ENCODE data around the gene ULBP3. TPM values are rescaled to one million over a fixed set of nuclear protein-coding genes. Genes with fewer than 3 reads are reported as not detected.

ULBP3 gene
- total RNA-seq, 4 donors from 2014 or later, result not detected

DNA sequence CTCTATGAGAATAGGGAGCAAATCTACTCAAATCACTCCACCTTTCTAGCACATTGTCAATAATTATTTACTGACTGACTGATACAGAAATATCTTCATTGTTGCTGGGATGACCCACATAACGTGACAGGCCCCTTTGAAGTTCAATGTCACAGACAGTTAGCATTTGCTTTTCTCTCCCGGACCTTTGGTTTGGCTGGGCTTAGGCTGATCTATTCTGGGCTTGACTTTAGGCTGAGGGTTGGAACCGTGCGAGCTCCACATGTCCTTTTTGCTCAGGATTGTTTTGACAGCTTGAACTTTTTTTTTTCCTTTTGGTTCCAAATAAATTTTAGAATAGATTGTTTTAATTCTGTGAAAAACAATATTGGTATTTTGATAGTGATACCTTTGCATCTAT lies 12.0 kb downstream of the ULBP3 start:
- H3K9me3 ChIP-seq, result no peaks in the 10 kb centered on the region
- H3K27me3 ChIP-seq, result no peaks in the 10 kb centered on the region
- no peak overlapping the region for H3K4me3 ChIP-seq
- H3K36me3 ChIP-seq, result no peaks in the 10 kb centered on the region
- no peak overlapping the region for H3K27ac ChIP-seq
- no peak for DNase-seq
- no peak for TF ChIP-seq POLR2A (IDR thresholded peaks at IDR 0.05)
- TF ChIP-seq, protein P1, sequence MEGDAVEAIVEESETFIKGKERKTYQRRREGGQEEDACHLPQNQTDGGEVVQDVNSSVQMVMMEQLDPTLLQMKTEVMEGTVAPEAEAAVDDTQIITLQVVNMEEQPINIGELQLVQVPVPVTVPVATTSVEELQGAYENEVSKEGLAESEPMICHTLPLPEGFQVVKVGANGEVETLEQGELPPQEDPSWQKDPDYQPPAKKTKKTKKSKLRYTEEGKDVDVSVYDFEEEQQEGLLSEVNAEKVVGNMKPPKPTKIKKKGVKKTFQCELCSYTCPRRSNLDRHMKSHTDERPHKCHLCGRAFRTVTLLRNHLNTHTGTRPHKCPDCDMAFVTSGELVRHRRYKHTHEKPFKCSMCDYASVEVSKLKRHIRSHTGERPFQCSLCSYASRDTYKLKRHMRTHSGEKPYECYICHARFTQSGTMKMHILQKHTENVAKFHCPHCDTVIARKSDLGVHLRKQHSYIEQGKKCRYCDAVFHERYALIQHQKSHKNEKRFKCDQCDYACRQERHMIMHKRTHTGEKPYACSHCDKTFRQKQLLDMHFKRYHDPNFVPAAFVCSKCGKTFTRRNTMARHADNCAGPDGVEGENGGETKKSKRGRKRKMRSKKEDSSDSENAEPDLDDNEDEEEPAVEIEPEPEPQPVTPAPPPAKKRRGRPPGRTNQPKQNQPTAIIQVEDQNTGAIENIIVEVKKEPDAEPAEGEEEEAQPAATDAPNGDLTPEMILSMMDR (IDR thresholded peaks at IDR 0.05), result no peak
- H3K4me1 ChIP-seq, result no peaks in the 10 kb centered on the region

DNA sequence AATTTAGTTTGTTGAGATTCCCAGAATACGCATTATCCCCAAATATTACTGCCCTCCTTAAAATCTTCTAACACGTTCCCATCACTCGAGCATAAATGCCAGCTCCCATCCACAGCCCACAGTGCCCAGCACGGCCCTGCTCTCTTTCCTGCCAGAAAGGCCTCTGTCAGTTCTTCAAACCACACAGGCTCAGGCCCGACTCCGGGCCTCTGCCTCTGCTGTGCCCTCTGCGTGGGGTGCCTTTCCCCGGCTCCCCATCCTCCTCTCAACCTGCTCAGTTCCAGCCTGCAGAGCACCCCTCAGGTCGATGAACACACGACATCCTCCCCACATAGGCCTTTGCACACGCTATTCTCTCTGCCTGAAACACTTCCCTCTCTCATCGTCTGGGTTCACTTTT lies 12.8 kb downstream of the ULBP3 start:
- TF ChIP-seq POLR2A (IDR thresholded peaks at IDR 0.05), result no peak
- TF ChIP-seq, protein P1 (IDR thresholded peaks at IDR 0.05), result no peak
- Histone ChIP-seq H3K4me3 (no peak overlapping the region), H3K27me3 (no peaks in the 10 kb centered on the region), H3K27ac (no peak overlapping the region), H3K4me1 (no peaks in the 10 kb centered on the region), H3K9me3 (no peaks in the 10 kb centered on the region), H3K36me3 (no peaks in the 10 kb centered on the region)
- DNase-seq, result no peak

DNA sequence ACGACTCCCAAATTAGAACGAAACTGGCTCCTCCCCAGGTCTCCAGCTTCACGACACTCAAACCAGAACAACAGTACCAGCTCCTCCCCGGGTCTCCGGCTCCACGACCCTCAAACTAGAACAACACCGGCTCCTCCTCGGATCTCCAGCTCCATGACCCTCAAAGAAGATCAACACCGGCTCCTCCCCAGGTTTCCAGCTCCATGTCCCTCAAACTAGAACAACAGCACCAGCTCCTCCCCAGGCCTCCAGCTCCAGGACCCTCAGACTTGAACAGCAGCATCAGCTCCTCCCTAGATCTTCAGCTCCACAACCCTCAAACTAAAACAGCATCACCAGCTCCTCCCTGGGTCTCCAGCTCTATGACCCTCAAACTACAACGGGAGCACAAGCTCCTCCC lies 13.8 kb downstream of the ULBP3 start:
- no peaks in the 10 kb centered on the region for H3K9me3 ChIP-seq
- no peak overlapping the region for H3K4me3 ChIP-seq
- no peaks in the 10 kb centered on the region for H3K4me1 ChIP-seq
- H3K27me3 ChIP-seq, result no peaks in the 10 kb centered on the region
- H3K27ac ChIP-seq, result no peak overlapping the region
- no peak for DNase-seq
- H3K36me3 ChIP-seq, result no peaks in the 10 kb centered on the region
- TF ChIP-seq, protein P1 (IDR thresholded peaks at IDR 0.05), result no peak
- no peak for TF ChIP-seq POLR2A (IDR thresholded peaks at IDR 0.05)

DNA sequence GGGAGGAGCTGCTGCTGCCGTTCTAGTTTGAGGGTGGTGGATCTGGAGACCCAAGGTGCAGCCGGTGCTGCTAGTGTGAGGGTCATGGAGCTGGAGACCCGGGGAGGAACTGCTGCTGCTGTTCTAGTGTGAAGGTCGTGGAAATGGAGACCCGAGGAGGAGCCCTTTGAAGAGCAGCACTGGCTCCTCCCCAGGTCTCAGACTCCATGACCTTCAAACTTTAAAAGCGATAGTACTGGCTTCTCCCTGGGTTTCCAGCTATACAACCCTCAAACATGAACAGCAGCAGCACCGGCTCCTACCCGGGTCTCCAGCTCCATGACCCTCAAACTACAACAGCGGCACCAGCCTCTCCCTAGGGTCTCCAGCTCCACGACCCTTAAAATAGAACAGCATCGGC lies 15.5 kb downstream of the ULBP3 start:
- no peaks in the 10 kb centered on the region for H3K9me3 ChIP-seq
- H3K27me3 ChIP-seq, result no peaks in the 10 kb centered on the region
- H3K27ac ChIP-seq, result no peak overlapping the region
- DNase-seq, result no peak
- H3K36me3 ChIP-seq, result no peaks in the 10 kb centered on the region
- no peak overlapping the region for H3K4me3 ChIP-seq
- TF ChIP-seq, protein P1 (IDR thresholded peaks at IDR 0.05), result no peak
- no peaks in the 10 kb centered on the region for H3K4me1 ChIP-seq

DNA sequence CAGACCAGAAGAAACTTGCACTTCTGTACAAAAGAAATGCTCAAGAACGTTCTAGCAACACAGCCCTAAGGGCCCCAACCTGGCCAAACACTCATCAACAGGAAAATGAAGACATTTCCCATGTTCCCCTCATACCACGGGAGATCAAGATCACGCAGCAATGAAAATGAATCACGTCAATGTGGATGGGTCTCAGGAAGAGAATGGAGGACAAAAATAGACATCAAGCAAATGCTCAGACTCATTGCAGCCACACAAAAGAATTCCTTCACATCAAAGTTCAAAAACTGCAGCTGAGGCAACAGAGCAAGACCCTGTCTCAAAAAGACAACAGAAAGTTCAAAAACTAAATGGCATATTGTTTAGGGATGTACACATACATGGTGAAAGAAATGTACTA lies 18.1 kb downstream of the ULBP3 start:
- TF ChIP-seq, protein P1 (IDR thresholded peaks at IDR 0.05), result no peak
- no peak for TF ChIP-seq POLR2A (IDR thresholded peaks at IDR 0.05)
- no peak overlapping the region for H3K4me3 ChIP-seq
- H3K27me3 ChIP-seq, result no peaks in the 10 kb centered on the region
- H3K36me3 ChIP-seq, result no peaks in the 10 kb centered on the region
- no peaks in the 10 kb centered on the region for H3K4me1 ChIP-seq
- DNase-seq, result no peak
- H3K27ac ChIP-seq, result no peak overlapping the region
- no peaks in the 10 kb centered on the region for H3K9me3 ChIP-seq

DNA sequence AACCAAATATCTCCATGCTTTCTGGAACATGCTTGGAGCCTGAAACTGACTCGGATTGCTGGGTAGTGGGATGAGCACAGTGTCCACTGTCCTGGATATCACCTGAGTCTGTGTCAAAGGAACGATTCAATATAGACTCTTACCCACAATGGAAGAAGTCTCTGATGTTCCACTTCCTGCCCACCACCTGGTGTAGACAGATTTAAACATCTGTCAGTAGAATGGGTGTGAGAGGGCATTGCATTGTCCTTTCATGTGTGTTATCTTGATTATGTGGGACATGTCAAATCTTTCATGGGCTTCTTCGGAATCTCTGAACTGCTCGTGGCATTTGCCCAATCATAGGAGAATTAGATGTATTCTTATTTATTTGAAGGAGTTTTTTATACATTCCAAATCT lies 20.8 kb downstream of the ULBP3 start:
- no peaks in the 10 kb centered on the region for H3K9me3 ChIP-seq
- no peaks in the 10 kb centered on the region for H3K27me3 ChIP-seq
- TF ChIP-seq, protein P1 (IDR thresholded peaks at IDR 0.05), result no peak
- no peak for TF ChIP-seq POLR2A (IDR thresholded peaks at IDR 0.05)
- H3K36me3 ChIP-seq, result no peaks in the 10 kb centered on the region
- no peak for DNase-seq
- no peak overlapping the region for H3K27ac ChIP-seq
- H3K4me1 ChIP-seq, result no peaks in the 10 kb centered on the region
- no peak overlapping the region for H3K4me3 ChIP-seq

Data from Peyer's patch (tissue), 4 donors.